ENCODE results near the gene DENND6B. TPM values are rescaled to one million over a fixed set of nuclear protein-coding genes. Genes with fewer than 3 reads are reported as not detected.

DENND6B gene
- total and polyA plus RNA-seq, 4 donors: 0.86 to 1.2 (median 1.1) TPM

DNA sequence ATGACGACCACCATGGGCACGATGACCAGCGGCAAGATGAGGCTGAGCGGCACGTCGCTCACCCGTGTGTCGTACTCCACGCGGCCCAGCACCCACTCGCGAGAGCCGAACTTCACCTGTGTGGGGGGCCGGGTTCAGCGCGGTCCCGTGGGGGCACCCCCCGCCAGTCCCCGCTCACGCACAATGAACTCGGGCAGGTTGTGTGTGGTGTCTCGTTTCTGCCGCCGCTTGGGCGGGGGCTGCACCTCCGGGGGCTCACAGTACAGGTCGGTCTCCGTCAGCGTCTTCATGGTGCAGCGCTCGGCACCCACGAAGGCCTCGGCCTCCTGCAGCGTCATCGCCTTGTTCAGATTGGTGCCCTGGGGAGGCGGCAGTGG lies 45.4 kb downstream of the DENND6B start:
- no peak overlapping the region for H3K9ac ChIP-seq (ENCODE audit: low read depth in 1 of 2, low read length in 2 of 2)
- peaks cover 18 to 82% (median 41%) of the 10 kb centered on the region in 4 donors for H3K36me3 ChIP-seq (ENCODE audit: control insufficient read depth in 4 of 4, insufficient read depth in 3 of 4, low read depth in 1 of 4, low read length in 3 of 4)
- H3K9me3 ChIP-seq (ENCODE audit: control insufficient read depth in 4 of 4, low read length in 3 of 4): no peaks in the 10 kb centered on the region
- TF ChIP-seq TAF1 (conservative IDR thresholded peaks at IDR 0.05) (no peak), EGR1 (IDR thresholded peaks at IDR 0.05; ENCODE audit: low read depth in 2 of 2) (no peak), RAD21 (IDR thresholded peaks at IDR 0.05) (no peak), GABPA (IDR thresholded peaks at IDR 0.05 in 1 of 2, conservative IDR thresholded peaks at IDR 0.05 in 1 of 2) (no peak), JUND (IDR thresholded peaks at IDR 0.05) (no peak), ZBTB33 (IDR thresholded peaks at IDR 0.05) (no peak), RXRA (IDR thresholded peaks at IDR 0.05) (no peak), MAX (IDR thresholded peaks at IDR 0.05) (no peak), FOXA1 (IDR thresholded peaks at IDR 0.05) (no peak), ATF3 (IDR thresholded peaks at IDR 0.05) (no peak), FOXA2 (IDR thresholded peaks at IDR 0.05) (no peak), HNF4A (conservative IDR thresholded peaks at IDR 0.05) (no peak), NR2F2 (IDR thresholded peaks at IDR 0.05) (no peak), REST (IDR thresholded peaks at IDR 0.05) (no peak), SP1 (IDR thresholded peaks at IDR 0.05) (no peak), YY1 (IDR thresholded peaks at IDR 0.05) (no peak), HNF4G (IDR thresholded peaks at IDR 0.05) (no peak)
- TF ChIP-seq, protein P1, sequence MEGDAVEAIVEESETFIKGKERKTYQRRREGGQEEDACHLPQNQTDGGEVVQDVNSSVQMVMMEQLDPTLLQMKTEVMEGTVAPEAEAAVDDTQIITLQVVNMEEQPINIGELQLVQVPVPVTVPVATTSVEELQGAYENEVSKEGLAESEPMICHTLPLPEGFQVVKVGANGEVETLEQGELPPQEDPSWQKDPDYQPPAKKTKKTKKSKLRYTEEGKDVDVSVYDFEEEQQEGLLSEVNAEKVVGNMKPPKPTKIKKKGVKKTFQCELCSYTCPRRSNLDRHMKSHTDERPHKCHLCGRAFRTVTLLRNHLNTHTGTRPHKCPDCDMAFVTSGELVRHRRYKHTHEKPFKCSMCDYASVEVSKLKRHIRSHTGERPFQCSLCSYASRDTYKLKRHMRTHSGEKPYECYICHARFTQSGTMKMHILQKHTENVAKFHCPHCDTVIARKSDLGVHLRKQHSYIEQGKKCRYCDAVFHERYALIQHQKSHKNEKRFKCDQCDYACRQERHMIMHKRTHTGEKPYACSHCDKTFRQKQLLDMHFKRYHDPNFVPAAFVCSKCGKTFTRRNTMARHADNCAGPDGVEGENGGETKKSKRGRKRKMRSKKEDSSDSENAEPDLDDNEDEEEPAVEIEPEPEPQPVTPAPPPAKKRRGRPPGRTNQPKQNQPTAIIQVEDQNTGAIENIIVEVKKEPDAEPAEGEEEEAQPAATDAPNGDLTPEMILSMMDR (IDR thresholded peaks at IDR 0.05; ENCODE audit: low read depth, low read length, missing input control): no peak
- no peak overlapping the region for H3K27ac ChIP-seq (ENCODE audit: low read depth in 1 of 2, low read length in 2 of 2)
- DNase-seq (ENCODE audit: low spot score): no peak
- H3K4me3 ChIP-seq (ENCODE audit: low read depth in 1 of 3, low read length in 3 of 3): no peak overlapping the region
- no peaks in the 10 kb centered on the region for H3K27me3 ChIP-seq (ENCODE audit: control insufficient read depth in 4 of 4, insufficient read depth in 4 of 4, low read length in 3 of 4)
- H3K4me1 ChIP-seq (ENCODE audit: control insufficient read depth in 4 of 4, insufficient read depth in 4 of 4, low read length in 3 of 4): no peaks in the 10 kb centered on the region
- WGBS: 96% methylated on average over 36 of the region's 36 CpGs

All from liver (tissue), 9 donors.